AG10803 (cell line): ENCODE results near the gene PUSL1.

Experiments used
- DNase-seq: peaks from one replicate; pipeline ENCODE4 v3.0.0; 2010; ENCODE audit warnings: low read depth
- H3K4me3 ChIP-seq: 2 replicates; pipeline ENCODE4 v1.5.1; 2011; ENCODE audit warnings: mild to moderate bottlenecking, low read length, control low read depth
- CTCF ChIP-seq: conservative IDR thresholded peaks from 2 replicates; pipeline ENCODE4 v1.5.1; 2011; ENCODE audit warnings: mild to moderate bottlenecking, low read length, control low read depth, inconsistent platforms

The PUSL1 gene

GRCh38 chr1:1291023-1291528, 17.3 kb upstream of the PUSL1 start:
- no peak for TF ChIP-seq CTCF
- H3K4me3 ChIP-seq: no peak overlapping the region
- no peak for DNase-seq

GRCh38 chr1:1291548-1292441, 16.6 kb upstream of the PUSL1 start:
- peak; percentile 50 for TF ChIP-seq CTCF
- no peak overlapping the region for H3K4me3 ChIP-seq
- peak; percentile 53 for DNase-seq

- no peak overlapping the region for H3K4me3 ChIP-seq
- no peak for TF ChIP-seq CTCF
- DNase-seq: no peak
Observed at GRCh38 chr1:1292442-1292779, 16.0 kb upstream of the PUSL1 start.

- no peak for DNase-seq
- no peak overlapping the region for H3K4me3 ChIP-seq
- no peak for TF ChIP-seq CTCF
Observed at GRCh38 chr1:1292851-1293250, 15.5 kb upstream of the PUSL1 start.

- TF ChIP-seq CTCF: no peak
- H3K4me3 ChIP-seq: no peak overlapping the region
- DNase-seq: no peak
Observed at GRCh38 chr1:1293263-1294249, 14.8 kb upstream of the PUSL1 start.

- TF ChIP-seq CTCF: no peak
- DNase-seq: no peak
- H3K4me3 ChIP-seq: no peak overlapping the region
Observed at GRCh38 chr1:1294250-1294890, 14.0 kb upstream of the PUSL1 start.
